Cortex of kidney (tissue), 1 donor: ENCODE results near the gene NECAB2.

Source experiments
- DNase-seq: peaks from one replicate; lab custom pipeline; 2025; lab: John Stamatoyannopoulos, UW

The NECAB2 gene

DNA sequence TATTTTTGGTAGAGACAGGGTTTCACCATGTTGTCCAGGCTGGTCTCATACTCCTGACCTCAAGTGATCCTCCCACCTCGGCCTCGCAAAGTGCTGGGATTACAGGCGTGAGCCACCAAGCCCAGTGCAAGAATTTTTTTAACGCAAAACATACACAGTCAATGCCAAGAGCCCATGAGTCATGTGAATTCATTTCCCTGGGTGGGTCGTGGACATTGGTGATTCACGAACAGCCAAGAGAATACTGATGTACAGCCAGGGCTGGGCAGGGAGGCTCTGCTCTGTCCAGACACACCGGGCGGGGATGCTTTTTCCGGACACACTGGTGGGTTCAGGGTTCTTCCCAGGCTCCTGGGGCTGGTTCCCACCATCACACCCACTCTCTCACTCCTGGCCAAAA is 56.8 kb downstream of the NECAB2 start:
- DNase-seq, result no peak

DNA sequence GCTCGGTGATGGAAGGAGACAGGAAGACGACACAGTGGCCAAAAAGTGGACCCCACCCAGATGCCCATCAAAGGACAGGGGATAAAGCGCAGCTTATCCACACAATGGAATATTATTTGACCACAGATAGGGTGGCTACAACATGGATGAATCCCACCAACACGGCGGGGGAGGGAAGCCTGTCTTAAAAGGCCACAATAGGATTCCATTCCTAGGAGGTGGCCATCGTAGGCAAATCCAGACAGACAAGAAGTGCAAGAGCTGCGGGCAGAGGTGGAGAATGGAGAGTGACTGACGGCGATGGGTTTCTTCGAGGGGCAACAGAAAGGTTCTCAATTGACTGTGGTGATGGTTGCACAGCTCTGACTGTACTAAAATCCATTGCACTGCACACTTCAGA is 58.6 kb downstream of the NECAB2 start:
- DNase-seq, result no peak

DNA sequence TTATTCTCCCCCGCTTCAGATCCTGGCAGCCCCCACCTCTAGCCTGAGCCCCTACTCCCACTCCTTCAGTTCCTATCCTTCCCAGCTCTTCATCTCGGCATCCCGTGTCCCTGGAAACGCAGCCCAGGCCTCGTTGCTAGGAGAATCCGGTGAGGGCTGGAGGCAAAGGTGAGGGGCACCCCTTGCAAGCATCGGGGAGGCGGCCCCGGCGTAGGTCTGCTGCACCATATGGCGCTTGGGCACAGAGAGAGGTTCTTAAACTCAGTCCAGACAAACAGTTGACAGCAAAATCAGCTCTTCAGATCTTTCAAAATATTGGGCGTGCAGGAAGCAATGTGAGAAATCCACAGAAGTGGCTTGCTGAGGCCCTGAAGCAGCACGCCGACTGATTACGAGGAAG is 59.6 kb downstream of the NECAB2 start:
- DNase-seq, result no peak

DNA sequence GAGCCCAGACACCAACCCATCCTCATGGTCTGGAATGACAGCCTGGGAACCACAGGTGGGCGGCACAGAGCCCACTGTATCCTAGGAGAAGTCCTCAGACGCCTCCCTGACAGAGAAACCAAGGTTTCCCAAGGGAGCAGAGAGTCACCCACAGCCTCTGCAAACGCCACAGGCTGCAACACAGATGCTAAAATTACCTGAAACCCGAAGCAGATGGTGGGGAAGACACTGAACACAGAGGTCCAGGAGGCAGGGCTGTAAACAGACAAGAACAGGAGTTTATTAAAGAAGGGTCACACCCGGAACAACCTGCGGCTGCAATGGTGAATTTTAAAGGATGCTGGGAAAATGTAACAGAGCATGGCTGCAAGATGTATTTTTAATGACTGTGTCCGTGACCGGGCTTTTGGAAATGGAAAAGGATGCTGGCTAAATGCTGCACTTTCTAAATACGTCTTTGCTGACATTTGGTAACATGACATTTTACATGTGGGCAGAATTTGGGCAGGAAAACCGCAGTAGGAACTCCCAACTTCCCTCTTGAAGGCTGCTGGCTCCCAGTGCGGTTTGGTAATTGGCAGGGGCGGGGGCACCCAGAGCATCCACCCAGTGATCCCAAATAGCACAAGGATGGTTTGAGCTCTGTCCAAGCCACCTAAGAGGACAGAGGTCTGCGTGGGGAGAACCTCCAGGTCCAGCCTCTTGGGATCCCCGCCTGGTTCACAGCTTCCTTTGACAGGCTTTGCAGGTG is 61.4 kb downstream of the NECAB2 start:
- no peak for DNase-seq

DNA sequence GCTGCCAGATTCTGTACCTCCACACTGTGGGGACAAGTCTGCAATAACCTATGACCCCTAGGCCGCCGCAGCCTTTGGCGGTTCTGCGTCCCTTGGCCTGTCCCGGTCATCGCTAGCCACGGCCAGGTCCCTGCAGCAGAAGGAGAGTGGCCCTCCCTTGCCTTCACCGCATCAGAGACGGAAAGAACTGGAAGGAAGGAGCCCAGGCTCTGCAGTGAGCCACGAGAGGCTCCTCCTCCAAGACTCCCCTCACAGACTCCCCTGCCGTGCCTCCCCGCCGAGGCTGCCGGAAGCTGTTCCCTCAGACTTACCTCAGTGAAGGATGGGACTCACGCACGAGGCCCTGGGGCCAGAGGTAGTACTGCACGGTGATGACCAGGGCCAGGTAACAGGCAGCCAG is 63.5 kb downstream of the NECAB2 start:
- no peak for DNase-seq

DNA sequence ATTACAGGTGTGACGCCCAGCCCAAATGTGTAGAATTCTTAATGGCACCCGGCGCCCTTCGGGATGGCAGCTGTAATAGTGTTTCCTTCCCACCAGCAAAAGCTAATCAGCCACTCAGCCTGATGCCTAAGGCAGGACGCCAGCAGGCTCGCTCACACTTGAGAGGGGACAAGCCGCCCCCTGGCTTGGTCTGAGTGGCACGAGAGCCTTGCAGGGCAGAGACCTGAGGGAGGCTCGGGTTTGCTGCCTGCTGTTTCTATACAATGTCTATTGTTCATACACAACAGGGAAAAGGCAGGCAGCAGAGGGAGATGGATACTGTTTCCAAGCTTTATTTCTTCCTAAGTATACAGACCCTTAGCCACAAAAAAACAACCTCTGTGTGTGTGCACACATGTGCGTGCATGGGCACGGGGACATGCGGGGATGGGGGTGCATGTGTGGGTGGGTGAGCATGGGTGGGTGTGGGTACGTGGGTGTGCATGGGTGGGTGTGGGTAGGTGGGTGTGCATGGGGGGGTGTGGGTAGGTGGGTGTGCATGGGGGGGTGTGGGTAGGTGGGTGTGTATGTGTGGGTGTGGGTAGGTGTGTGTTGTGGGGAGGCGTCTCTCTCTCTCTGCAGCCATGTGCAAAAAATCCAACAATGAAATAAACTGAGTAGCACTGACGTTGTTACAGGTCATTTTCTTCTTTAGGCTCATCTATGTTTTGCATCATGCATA is 64.6 kb downstream of the NECAB2 start:
- DNase-seq, result no peak

DNA sequence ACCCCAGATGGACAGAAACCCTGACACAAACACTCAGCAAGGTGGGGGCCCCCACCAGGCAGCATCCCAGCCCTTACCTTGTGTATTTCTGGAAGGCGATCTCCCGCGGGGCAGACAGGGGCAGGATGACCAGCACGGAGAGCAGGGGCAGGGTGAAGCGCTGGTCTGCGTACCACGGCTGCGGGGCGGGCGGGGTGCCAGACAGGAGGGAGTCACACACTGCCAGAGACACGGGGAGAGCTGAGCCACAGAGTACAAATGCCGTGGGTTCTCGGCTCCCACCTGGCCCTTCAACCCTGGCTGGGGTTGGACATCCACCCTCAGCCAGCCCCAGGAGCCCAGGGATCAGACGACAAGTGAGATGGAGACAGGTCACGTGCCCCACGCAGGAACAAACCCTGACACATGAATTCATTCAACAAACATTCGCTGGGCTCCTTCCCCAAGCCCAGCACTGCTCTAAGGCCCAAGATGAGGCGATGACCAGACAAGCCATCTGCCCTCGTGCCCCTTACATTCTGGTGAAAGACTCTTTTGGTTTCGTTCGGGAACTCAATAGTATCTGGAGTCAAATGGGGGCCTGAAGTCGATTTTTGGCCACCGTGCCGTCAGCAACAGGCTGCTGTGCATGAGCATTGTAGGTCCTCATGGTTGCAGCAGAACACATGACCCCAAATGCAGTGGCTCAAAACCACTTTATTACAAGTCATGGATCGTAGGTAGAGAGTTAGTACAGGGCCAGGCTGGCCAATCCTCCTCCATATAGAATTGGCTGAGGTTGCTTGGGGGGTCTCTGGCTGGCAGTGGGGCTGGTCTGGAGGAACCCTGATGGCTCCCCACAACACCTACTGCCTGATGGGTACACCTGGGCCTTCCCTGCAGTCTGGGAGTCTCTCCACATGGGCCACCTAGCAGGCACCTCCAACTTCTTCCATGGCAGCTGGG is 65.5 kb downstream of the NECAB2 start:
- DNase-seq, result no peak

DNA sequence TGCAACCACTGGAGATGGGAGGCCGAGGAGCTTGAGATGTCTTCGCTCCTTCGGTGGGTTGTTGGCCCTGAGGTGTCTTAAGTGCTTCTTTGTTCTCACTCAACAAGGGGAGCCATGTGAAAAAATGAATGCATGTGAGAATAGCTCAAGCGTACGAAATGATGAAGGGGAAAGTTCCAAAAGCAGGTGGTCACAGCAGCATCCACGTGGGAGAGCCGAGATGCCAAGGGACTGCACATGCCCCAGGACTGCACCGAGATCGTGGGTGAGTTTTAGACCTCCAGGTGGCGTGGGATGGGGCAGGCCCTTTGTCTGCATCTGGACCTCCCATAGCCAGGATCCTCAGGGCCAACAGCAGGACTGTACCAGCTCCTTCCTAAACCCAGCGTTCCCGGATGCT is 66.5 kb downstream of the NECAB2 start:
- no peak for DNase-seq

DNA sequence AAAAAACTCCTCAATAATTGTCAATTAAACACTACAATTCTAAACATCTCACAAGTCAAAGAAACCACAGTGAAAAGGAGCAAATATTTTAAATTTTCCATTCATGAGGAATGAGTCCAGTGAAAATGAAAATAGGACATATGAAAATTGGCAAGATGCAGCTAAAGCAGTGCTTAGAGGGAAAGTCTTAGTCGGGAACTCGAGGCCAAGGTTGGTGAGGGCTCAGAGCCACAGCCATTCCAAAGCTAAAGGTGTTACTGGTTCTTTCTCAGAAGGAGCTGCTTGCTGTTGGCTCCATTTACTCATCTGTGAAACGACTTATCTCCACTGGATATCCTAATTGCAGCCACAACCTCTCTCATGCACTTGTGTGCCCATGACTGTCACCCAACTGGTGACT is 68.1 kb downstream of the NECAB2 start:
- DNase-seq, result no peak

DNA sequence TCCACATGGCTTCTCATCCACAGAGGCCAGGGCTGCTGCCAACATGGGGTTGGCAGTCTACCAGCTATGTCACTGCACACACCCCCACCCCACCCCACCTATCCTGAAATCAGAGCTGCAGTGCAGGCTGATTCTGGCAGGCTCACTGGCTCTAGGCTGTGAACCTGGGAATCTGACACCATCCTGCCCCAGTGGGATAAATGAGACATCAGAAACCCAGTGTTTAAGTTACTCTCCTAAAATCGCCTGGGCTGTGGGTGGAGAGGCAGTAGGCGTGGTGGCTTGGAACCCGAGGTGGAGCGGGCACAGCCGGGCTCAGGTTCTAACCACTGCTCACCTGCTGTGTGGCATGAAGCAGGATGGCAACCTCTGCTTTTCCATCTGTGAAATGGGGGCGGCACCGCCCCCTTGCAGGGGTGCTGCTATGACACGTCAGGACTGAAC is 69.0 kb downstream of the NECAB2 start:
- no peak for DNase-seq

DNA sequence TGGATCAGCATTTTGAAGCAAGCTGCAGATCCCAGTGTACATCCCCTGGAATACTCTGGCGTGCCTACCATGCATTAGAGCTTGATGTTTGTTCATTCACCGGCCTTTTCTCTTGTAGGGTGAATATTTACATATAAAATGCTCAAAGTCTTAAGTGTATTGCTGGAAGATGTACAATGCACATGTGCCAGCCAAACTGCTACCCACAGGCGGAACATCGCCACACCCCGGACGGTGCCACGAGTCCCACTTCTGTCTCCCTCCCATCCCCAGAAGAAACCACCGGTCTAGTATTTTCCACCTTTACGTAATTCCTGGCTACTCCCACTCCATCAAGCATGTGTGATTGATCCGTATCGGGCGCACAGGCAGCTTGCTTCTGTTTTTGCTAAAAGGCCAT is 70.4 kb downstream of the NECAB2 start:
- DNase-seq, result no peak

DNA sequence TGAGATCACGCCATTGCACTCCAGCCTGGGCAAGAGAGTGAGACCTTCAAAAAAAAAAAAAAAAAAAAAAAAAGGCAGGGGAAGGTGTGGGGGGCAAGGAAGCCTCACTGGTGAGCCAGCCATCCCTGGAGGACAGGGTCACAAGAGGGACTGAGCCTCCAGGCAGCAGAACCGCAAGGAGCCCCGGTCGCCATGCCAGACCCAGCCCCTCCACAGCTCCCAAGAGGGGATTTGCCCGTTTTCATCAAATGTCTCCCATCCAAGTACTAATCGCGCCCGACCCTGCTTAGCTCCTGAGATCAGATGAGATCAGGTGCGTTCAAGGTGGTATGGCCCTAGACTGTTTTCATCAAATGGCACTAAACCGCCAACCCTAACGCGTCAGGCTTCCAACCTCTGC is 71.7 kb downstream of the NECAB2 start:
- no peak for DNase-seq

DNA sequence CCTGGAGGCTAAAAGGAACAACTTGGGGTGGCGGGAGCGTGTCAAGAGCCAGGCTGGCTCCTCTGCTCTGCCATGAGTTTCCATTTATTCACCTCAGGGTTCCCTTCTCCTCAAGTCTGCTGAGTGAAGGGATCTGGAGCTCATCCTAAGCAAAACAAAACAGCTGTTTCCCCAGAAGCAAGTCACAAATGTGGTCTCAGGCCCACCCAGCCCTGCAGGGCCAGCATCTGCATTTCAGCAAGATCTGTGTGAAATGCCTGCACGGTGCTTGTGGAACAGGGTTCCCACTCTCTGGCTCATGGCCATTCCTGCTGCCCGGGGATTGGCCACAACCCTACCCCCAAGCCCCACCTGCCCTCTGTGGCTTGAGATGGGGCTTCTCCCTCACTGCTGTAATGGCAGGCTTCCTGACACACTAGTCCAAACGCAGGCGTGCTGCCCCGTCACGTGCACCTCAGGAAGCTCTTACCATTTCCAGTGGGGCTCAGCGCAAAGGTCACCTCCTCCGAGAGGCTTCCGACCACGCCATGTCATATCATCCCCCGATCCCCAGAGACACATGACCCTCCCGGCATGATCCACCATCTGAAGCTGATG is 72.3 kb downstream of the NECAB2 start:
- no peak for DNase-seq

DNA sequence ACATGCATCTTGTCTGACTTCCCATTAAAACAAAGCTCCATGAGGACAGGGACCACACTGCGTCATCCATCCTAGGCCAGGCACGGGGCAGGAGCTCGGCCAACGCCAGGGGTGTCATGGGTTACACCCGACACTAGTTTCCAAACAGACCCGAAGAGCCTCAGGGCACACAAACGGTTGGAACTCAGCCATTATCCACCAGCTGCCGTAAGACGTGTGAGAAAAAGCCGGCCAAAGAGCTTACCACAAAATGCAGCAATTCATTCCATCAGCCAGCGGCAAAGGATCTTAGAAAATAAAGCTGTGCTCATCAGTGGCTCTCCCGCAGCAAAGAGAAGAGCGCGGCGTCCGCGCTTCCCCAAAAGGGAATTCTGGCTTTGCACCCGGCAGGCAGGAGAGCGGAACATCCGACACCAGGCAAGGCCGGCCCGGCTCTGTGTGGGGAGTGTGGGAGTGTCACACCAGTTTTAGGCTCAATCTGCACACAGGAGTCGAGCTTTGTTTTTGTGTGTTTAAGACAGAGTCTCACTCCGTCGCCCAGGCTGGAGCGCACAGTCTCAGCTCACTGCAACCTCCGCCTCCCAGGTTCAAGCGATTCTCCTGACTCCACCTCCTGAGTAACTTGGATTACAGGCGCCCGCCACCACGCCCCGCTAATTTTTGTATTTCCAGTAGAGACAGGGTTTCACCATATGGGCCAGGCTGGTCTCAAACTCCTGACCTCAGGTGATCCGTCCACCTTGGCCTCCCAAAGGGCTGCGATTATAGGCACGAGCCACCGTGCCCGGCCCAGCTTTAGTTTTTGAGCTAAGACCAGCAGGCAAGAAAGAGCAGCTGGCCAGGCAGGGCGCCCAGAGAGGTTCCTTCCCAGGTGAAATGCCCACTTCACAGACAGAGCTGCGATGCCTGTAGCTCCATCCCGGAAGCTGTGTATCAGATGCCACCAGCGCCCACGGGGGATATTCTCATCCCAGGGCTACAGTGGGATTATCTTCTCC is 73.1 kb downstream of the NECAB2 start:
- DNase-seq, result no peak

DNA sequence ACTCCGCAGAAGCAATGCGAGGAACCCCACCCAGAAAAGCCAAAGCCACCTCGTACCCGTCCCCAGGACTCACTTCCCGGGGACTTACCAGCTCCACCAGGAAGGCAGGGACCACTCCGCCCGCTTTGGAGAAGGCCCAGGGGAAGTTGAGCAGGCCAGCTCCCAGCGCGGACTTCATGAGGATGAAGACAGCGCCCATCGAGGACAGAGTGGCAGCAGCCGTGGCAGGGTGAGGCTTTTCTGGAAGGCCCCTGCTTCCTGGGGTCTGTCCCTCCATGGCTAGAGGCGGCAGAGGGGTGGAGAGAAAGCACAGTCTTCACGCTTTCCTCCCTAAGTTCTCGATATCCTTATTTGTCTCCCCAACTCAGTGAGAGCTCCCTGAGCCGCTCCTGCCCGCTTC is 73.8 kb downstream of the NECAB2 start:
- no peak for DNase-seq

DNA sequence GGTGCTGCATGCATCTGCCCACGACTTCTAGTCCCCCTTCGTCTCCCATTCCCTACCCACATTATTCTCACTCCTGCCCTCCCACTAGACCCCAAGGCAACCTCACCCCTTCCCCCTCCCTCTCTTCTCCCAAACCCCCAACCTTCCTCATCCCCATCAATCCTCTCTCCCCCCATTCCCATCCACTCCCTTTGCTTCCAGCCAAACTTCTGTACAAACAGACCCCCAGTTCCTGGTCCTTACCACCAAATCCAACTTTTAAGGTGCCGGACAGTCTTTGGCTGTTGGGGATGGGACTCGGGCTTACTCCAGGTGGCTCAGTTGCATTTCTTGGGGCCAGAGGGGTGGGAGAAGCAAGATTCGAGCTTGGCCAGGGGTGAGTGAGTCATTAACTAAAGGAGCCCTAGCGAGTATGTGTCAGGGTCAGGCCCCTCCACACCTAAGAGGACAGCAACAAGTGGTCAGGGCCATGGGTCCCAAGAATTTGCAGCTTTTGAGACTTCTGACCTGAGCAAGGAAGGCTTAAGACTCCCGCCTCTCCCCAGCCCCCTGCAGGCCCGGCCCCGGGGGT is 74.3 kb downstream of the NECAB2 start, which contains the start of gene SLC38A8:
Gene SLC38A8, minus strand, starts transcription at position 488 of the 571 bp plus-strand sequence. CDS start 638 bp downstream, outside the sequence.
- DNase-seq, result no peak

DNA sequence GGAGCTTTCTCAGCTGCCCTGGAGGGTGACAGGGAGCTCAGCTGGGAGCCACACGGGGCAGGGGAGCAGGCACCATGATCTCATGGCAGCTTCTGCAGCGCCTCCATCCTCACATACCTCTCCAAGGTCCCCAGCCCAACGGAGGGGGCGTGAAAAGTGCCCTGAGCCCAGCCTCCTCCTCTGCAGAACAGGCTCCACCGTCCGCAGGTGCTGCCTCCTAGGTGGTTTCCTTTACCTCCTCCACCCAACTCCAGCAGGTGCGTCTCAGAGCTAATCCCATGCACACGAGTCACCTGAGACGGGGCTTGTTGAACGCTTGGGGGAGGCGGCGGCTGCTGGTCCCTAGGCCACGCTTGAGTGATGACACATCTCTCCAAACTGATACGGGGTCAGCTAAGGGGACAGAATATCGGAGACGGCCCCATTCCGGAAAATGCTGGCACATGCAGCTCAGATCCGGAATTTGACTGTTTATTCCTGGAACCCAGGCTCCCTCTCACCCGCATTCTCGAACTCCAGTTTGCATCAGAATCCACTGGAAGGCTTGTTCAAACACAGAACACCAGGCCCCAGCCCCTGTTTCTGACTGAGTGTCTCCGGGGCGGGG is 74.9 kb downstream of the NECAB2 start:
- DNase-seq, result no peak

DNA sequence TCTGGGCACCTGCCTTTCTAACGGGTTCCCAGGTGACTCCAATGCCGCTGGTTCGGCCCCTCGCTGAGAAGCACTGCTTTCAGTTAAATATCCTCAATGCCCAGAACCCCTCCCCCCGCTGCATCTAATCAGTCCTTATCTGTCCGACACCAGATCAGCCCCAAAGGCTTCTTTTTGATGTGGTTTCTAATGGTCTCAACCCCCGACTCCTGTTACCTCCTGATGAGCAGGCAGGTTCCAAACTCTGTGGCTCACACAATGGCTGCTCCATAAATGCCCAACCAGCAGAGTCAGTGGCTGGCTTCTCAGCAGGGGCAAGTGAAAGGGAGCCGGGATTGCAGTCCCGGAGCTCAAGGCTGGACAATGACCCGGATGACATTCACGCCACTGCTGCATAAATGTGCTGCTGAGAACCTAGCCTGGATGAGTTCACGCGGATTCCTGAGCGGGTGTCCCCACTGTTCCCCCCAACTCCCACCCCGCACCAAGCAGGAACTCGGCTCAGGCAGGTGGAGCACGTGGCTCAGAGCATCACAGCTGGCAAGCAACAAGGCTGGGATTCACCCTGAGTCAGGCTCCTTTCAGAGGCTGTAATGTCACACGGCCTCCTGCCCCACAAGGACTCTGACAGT is 75.6 kb downstream of the NECAB2 start:
- no peak for DNase-seq

DNA sequence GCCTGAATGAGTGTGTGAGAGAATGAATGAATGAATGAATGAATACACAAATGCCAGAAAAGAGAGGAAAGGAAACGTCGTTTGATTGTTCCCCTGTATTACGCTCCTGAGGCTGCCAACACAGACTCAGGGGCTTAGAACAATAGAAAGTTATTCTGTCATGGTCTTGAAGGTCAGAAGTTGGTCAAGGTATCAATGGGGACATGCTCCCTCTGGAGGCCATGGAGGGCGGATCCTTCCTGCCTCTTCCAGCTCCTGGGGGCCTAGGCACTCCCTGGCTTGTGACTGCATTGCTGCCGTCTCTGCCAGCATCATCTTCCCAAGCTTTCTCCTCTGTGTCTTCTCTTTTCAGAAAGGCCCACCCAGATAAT is 76.1 kb downstream of the NECAB2 start:
- DNase-seq, result no peak
